Right lobe of liver (tissue), 6 donors: ENCODE measurements around the gene TIMM44. TPM values are rescaled to one million over a fixed set of nuclear protein-coding genes. Genes with fewer than 3 reads are reported as not detected.
"Not testable (repeated sequence)": the region's sequence is repeated elsewhere in the genome, so short reads cannot be mapped to it uniquely, and the experiment has no call there.

Experiments
- ATAC-seq, 4 donors: fragments of 200-7000 bp; cut with Tn5 transposase; one replicate each; pipeline ENCODE4 v1.9.1; 2020; ENCODE audit warnings: mild to moderate bottlenecking in 4 of 4, moderate library complexity in 4 of 4
- DNase-seq, 3 donors: peaks; one replicate each; pipeline ENCODE4 v3.0.0-alpha.2; 2020
- H3K27ac ChIP-seq, 3 donors: fragments of 200-600 bp; one replicate each; pipeline ENCODE4 v1.8.0; 2022
- H3K27me3 ChIP-seq, 2 donors: fragments of 200-600 bp; one replicate each; pipeline ENCODE4 v1.8.0; 2022
- H3K36me3 ChIP-seq, 4 donors: fragments of 200-600 bp; sonication (generic) in 1 of 4; one replicate each; pipeline versions ENCODE4 v1.5.1 to v1.8.0; 2017 to 2022; ENCODE audit warnings: control low read depth in 1 of 4
- H3K4me1 ChIP-seq, 4 donors: fragments of 200-600 bp; sonication (generic) in 1 of 4; one replicate each; pipeline versions ENCODE4 v1.5.1 to v1.8.0; 2017 to 2022; ENCODE audit warnings: control low read depth in 1 of 4
- H3K4me3 ChIP-seq, 3 donors: fragments of 200-600 bp; one replicate each; pipeline ENCODE4 v1.8.0; 2022
- H3K9me3 ChIP-seq, 4 donors: fragments of 200-600 bp; sonication (generic) in 1 of 4; one replicate each; pipeline versions ENCODE4 v1.5.1 to v1.8.0; 2017 to 2022; ENCODE audit warnings: control low read depth in 1 of 4
- POLR2A ChIP-seq: fragments of 450-650 bp; IDR thresholded peaks from one replicate; pipeline ENCODE4 v1.6.1; 2017; ENCODE audit warnings: antibody characterized with exemption, mild to moderate bottlenecking
- WGBS: methylation state at CpG from one replicate; pipeline ENCODE4 v1.1.6; 2018; ENCODE audit warnings: low coverage, low lambda C conversion rate; ENCODE audit not compliant: insufficient coverage; ENCODE audit errors: missing lambda C conversion rate; 5-methylcytosine and 5-hydroxymethylcytosine counted together
- intact Hi-C, 2 donors: fragments of 100-400 bp; cut with DNase I; formaldehyde crosslinking; loops; one replicate each; pipeline versions ENCODE4 v1.11.2 to v1.14.1; 2022
- total RNA-seq, 6 experiments: library from RNA; depleted of rRNA in 2 of 6; stranded (reverse); fragments of >200 nt in 2 of 6; fragmentation: NEBNext Ultra II Directional in 3 of 6; extraction: Animal tissue kit (Norgen Biotek cat#: 25700) in 3 of 6; gene quantifications; one replicate each; pipeline versions ENCODE4 v1.1.0 to v1.2.4, GENCODE V29; 2016 to 2023
- TF ChIP-seq, protein P1 (sequence below), 4 donors: fragments of 200-600 bp in 3 of 4; fragments of 450-650 bp in 1 of 4; IDR thresholded peaks; one replicate each; pipeline versions ENCODE4 v1.5.1 to v1.8.0; 2016 to 2022; ENCODE audit warnings: antibody characterized with exemption in 4 of 4, mild to moderate bottlenecking in 2 of 4
- donor health status: DM: no; HTN: yes; CAD: no.
- donor health status: DM: no; HTN: no; CAD: no.
- donor health status: DM: no; HTN: no; CAD: no.
- donor health status: DM: no; HTN: yes; CAD: no.
- donor health status: DM: no; HTN: yes; CAD: no.

Gene TIMM44
- total RNA-seq, 6 experiments from 2014 or later: 26.1 to 41.7 (median 36.9) TPM

DNA sequence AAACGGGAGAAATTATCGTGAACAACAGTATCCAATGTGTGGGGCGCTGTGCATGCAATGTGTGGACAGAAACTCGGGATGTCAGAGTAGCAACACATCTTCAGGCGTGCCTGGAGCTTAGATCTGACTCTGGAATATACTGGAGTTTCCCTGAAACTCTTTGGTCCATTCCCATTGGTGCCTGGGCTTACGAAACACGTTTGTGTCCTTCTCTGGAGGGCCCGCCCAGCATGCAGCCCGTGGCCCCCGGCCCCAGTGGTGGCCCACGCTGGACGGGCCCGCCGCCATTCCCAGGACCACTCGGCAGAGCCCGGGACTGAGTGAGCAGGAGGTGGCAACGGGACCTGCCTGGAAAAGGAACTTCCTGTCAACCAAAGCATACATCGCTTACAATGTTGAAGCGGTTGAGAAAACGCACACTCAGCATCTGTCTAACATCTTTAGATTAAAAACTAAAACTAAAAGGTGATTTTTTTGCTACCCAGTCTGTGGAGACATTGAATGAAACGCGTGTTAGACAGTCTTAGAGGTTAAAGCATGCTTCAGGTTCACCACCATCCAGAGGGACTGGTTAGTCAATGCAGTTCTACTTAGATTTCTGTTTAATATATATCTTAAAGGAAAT is 19.3 kb upstream of the TIMM44 start:
- ATAC-seq: peak; percentile 54 to 82 (median 68)
- TF ChIP-seq POLR2A: no peak
- TF ChIP-seq, protein P1, sequence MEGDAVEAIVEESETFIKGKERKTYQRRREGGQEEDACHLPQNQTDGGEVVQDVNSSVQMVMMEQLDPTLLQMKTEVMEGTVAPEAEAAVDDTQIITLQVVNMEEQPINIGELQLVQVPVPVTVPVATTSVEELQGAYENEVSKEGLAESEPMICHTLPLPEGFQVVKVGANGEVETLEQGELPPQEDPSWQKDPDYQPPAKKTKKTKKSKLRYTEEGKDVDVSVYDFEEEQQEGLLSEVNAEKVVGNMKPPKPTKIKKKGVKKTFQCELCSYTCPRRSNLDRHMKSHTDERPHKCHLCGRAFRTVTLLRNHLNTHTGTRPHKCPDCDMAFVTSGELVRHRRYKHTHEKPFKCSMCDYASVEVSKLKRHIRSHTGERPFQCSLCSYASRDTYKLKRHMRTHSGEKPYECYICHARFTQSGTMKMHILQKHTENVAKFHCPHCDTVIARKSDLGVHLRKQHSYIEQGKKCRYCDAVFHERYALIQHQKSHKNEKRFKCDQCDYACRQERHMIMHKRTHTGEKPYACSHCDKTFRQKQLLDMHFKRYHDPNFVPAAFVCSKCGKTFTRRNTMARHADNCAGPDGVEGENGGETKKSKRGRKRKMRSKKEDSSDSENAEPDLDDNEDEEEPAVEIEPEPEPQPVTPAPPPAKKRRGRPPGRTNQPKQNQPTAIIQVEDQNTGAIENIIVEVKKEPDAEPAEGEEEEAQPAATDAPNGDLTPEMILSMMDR (IDR thresholded peaks at IDR 0.05): no peak
- Histone ChIP-seq H3K4me1 (peaks cover 0 to 20% (median 9%) of the 10 kb centered on the region in 4 donors), H3K36me3 (peaks cover 0 to 43% (median 5%) of the 10 kb centered on the region in 4 donors), H3K4me3 (peak overlapping the region in 1 of 3 donors; percentile 4), H3K9me3 (no peaks in the 10 kb centered on the region), H3K27me3 (no peaks in the 10 kb centered on the region), H3K27ac (peak overlapping the region in 2 of 3 donors; percentile 61 to 66)
- 35% methylated on average over 17 of the region's 22 CpGs for whole genome bisulfite sequencing
- intact Hi-C loops: no loop called here
- DNase-seq: no peak

DNA sequence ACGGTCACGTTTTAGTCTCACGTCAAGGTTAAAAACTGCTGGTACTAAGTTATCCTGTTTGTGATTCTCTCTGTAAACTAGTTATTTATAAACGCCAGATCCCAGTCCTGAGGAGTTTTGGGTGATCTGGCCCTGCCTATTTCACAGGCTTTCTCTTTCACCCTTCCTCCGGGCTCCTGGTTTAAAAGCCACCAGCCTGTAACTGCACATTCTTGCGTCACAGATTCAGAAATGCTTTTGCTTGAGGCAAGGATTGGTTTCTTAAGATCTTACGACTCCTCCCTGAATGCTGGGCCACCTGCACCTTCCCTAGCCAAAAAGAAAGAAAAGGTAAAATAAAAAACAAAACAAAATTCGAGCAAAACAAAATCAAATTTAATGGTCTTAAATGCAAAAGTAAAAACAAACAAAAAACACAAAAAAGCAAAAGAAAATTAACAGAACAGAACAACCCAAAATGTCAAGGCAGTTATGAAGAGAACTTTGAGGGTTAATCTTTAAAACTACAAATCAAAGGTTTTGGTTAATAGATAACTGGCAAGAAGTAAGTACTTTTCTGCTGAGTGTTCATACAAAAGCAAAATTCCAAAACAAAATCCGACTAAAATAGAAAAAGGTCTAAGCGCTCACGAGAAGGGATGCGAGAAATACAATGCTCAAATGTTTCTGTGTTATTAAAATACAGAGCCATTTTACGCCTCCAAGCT is 18.6 kb upstream of the TIMM44 start:
- H3K4me3 ChIP-seq: peak overlapping the region in 1 of 3 donors; percentile 4
- H3K27ac ChIP-seq: peak overlapping the region in 2 of 3 donors; percentile 61 to 66
- peak in 3 of 4 donors; percentile 23 to 51 (median 42) for ATAC-seq
- peaks cover 0 to 20% (median 9%) of the 10 kb centered on the region in 4 donors for H3K4me1 ChIP-seq
- H3K9me3 ChIP-seq: no peaks in the 10 kb centered on the region
- WGBS: 23% methylated on average over 13 of the region's 13 CpGs
- H3K27me3 ChIP-seq: no peaks in the 10 kb centered on the region
- TF ChIP-seq, protein P1 (IDR thresholded peaks at IDR 0.05): no peak
- TF ChIP-seq POLR2A: no peak
- DNase-seq: no peak
- H3K36me3 ChIP-seq: peaks cover 0 to 36% (median 5%) of the 10 kb centered on the region in 4 donors
- intact Hi-C loops: no loop called here

DNA sequence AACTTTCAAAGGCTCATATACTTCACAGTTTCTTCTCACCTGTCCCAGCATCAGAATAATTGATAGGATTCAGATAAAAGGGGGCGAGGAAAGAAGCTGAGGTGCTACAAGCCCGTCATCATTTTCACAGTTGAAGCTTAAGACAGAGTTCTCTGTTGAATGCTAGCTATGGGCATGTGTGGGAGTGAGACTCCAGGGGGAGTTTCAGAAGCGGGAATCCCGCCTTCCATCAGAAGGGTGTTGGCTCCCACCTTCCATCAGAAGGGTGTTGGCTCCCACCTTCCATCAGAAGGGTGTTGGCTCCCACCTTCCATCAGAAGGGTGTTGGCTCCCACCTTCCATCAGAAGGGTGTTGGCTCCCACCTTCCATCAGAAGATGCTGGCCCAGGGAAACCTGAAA is 17.6 kb upstream of the TIMM44 start:
- ATAC-seq, H3K9me3 ChIP-seq, H3K27me3 ChIP-seq, DNase-seq, intact Hi-C loops, H3K27ac ChIP-seq, H3K4me3 ChIP-seq: not testable (repeated sequence)
- H3K4me1 ChIP-seq: peaks cover 0 to 20% (median 9%) of the 10 kb centered on the region in 4 donors
- peaks cover 0 to 26% (median under 1%) of the 10 kb centered on the region in 4 donors for H3K36me3 ChIP-seq
- 92% methylated on average over 2 of the region's 4 CpGs for WGBS

DNA sequence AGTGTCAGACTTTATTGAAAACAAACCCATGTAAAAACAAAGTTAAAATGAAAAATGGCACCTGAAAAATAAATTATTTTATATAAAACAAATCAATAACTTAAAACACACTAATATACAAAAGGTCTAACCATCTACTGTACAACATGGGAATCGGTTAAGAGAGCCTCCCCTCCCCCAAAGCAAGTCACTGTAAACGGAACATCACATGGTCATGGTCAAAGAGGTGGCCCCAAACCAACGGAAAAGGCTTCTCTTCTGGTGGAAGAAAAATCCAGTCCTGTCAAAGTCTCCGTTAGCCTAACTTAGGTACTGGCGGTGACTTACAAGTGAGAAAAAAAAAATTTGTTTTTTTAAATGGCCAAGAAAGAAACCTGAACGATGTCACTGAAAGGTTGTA is 15.7 kb upstream of the TIMM44 start:
- no peak for DNase-seq
- TF ChIP-seq, protein P1 (IDR thresholded peaks at IDR 0.05): no peak
- TF ChIP-seq POLR2A: no peak
- no peak for ATAC-seq
- Histone ChIP-seq H3K4me1 (peaks cover 0 to 20% (median 9%) of the 10 kb centered on the region in 4 donors), H3K4me3 (no peak overlapping the region), H3K27me3 (no peaks in the 10 kb centered on the region), H3K27ac (no peak overlapping the region), H3K36me3 (peaks cover 0 to 14% (median 0%) of the 10 kb centered on the region in 4 donors), H3K9me3 (no peaks in the 10 kb centered on the region)
- intact Hi-C loops: loop anchor here in 1 of 2 donors (10.0 kb wide), 1 partner anchor 296 kb away; no protein-coding TSS in a partner anchor
- WGBS: 60% methylated on average over 6 of the region's 6 CpGs

DNA sequence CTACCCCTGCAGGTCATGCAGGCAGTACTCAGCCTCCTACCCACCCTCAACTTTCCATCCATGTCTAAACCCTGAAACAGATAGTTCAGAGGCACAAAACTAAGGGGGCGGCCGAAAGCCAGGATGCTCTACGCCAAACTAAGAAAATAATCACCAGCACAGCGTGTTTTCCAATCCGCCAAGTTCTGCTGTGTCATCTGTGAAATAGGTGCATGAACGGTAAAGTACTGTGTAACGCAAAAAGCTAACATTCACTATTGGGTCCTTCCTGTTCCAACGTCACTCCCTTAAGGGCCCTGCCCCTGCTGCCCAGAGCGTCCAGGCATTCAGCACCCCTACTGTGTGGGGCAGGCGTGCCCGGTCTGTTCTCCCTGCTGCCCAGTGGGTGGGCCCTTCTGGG is 12.2 kb upstream of the TIMM44 start:
- ATAC-seq (no peak), DNase-seq (no peak)
- TF ChIP-seq, protein P1 (IDR thresholded peaks at IDR 0.05): no peak
- no peak for TF ChIP-seq POLR2A

More for the DNA sequence above, 12.2 kb upstream of the TIMM44 start:
- H3K27me3 ChIP-seq: no peaks in the 10 kb centered on the region
- no peak overlapping the region for H3K27ac ChIP-seq
- WGBS: 56% methylated on average over 4 of the region's 11 CpGs
- intact Hi-C loops: loop anchor here in 1 of 2 donors (10.0 kb wide), 1 partner anchor 299 kb away; no protein-coding TSS in a partner anchor
- peaks cover 0 to 7% (median 0%) of the 10 kb centered on the region in 4 donors for H3K4me1 ChIP-seq
- no peaks in the 10 kb centered on the region for H3K9me3 ChIP-seq
- peaks cover 0 to 8% (median 0%) of the 10 kb centered on the region in 4 donors for H3K36me3 ChIP-seq
- no peak overlapping the region for H3K4me3 ChIP-seq
